Activated naive CD4-positive, alpha-beta T cell treated with anti-CD3 and anti-CD28 coated beads, Interleukin-2, amount 50 U/mL, for 72 hours (primary cell): ENCODE results near the gene OSBPL10. TPM values are rescaled to one million over a fixed set of nuclear protein-coding genes. Genes with fewer than 3 reads are reported as not detected.
"Not testable (repeated sequence)": the region's sequence is repeated elsewhere in the genome, so short reads cannot be mapped to it uniquely, and the experiment has no call there.

Experiments
- ATAC-seq, 2 donors: fragments of 150-1000 bp; cut with Tn5 transposase; 2 replicates each; pipeline ENCODE4 v1.10.0; 2021; ENCODE audit warnings: mild to moderate bottlenecking in 2 of 2, moderate library complexity in 2 of 2
- DNase-seq, 2 donors: peaks; one replicate each; pipeline ENCODE4 v3.0.0; 2021 to 2022; ENCODE audit warnings: low spot score in 2 of 2
- H3K27ac Mint-ChIP-seq, 2 donors: one replicate each; pipeline ENCODE4 v1.8.0; 2022; ENCODE audit warnings: mild to moderate bottlenecking in 2 of 2, mixed read lengths in 2 of 2
- H3K36me3 Mint-ChIP-seq, 2 donors: one replicate each; pipeline ENCODE4 v1.8.0; 2022; ENCODE audit warnings: mixed read lengths in 2 of 2
- H3K9me3 Mint-ChIP-seq, 2 donors: one replicate each; pipeline ENCODE4 v1.8.0; 2022; ENCODE audit warnings: mixed read lengths in 2 of 2
- total RNA-seq, 2 donors: library from RNA; stranded (reverse); gene quantifications; one replicate each; pipeline ENCODE4 v1.2.3, GENCODE V29; 2022

The OSBPL10 gene
- total RNA-seq, 2 donors from 2014 or later: 1.1 to 32.6 TPM

GRCh38 chr3:32000877-32001276, 19.8 kb upstream of the OSBPL10 start:
- peaks cover 0 to 6% of the 10 kb centered on the region in 2 donors for H3K9me3 Mint-ChIP-seq
- no peak for ATAC-seq

GRCh38 chr3:31999907-32000439, 18.9 kb upstream of the OSBPL10 start:
- ATAC-seq: peak in 1 of 2 donors; percentile 46
- H3K27ac Mint-ChIP-seq: no peak overlapping the region

More at GRCh38 chr3:32000877-32001276, 19.8 kb upstream of the OSBPL10 start:
- no peak overlapping the region for H3K27ac Mint-ChIP-seq
- no peak for DNase-seq
- peaks cover 0 to 6% of the 10 kb centered on the region in 2 donors for H3K36me3 Mint-ChIP-seq

GRCh38 chr3:31997500-31997899, 16.4 kb upstream of the OSBPL10 start:
- H3K9me3 Mint-ChIP-seq: peaks cover under 1 to 16% of the 10 kb centered on the region in 2 donors
- no peak overlapping the region for H3K27ac Mint-ChIP-seq
- no peak for ATAC-seq
- DNase-seq: no peak
- peaks cover 0 to 20% of the 10 kb centered on the region in 2 donors for H3K36me3 Mint-ChIP-seq

More at GRCh38 chr3:31999907-32000439, 18.9 kb upstream of the OSBPL10 start:
- Mint-ChIP-seq H3K9me3 (peaks cover 0 to 6% of the 10 kb centered on the region in 2 donors), H3K36me3 (peaks cover 0 to 7% of the 10 kb centered on the region in 2 donors)
- DNase-seq: no peak

- DNase-seq: no peak
- ATAC-seq: peak in 1 of 2 donors; percentile 91
- H3K27ac Mint-ChIP-seq: no peak overlapping the region
- peaks cover 3 to 19% of the 10 kb centered on the region in 2 donors for H3K9me3 Mint-ChIP-seq
- peaks cover 0 to 20% of the 10 kb centered on the region in 2 donors for H3K36me3 Mint-ChIP-seq
Measured at GRCh38 chr3:31996195-31996594, 15.1 kb upstream of the OSBPL10 start.

- H3K27ac Mint-ChIP-seq, DNase-seq, ATAC-seq: not testable (repeated sequence)
- peaks cover 0 to 20% of the 10 kb centered on the region in 2 donors for H3K36me3 Mint-ChIP-seq
- peaks cover 3 to 19% of the 10 kb centered on the region in 2 donors for H3K9me3 Mint-ChIP-seq
Measured at GRCh38 chr3:31995026-31995425, 14.0 kb upstream of the OSBPL10 start.

- ATAC-seq (no peak), DNase-seq (no peak)
- peaks cover 3 to 17% of the 10 kb centered on the region in 2 donors for H3K9me3 Mint-ChIP-seq
- peaks cover 0 to 18% of the 10 kb centered on the region in 2 donors for H3K36me3 Mint-ChIP-seq
- H3K27ac Mint-ChIP-seq: no peak overlapping the region
Measured at GRCh38 chr3:31993843-31994242, 12.8 kb upstream of the OSBPL10 start.

- H3K27ac Mint-ChIP-seq, ATAC-seq, DNase-seq: not testable (repeated sequence)
- Mint-ChIP-seq H3K9me3 (peaks cover 3 to 13% of the 10 kb centered on the region in 2 donors), H3K36me3 (peaks cover 2 to 14% of the 10 kb centered on the region in 2 donors)
Measured at GRCh38 chr3:31992995-31993394, 11.9 kb upstream of the OSBPL10 start.

GRCh38 chr3:31988271-31988670, 7.2 kb upstream of the OSBPL10 start:
- DNase-seq: no peak
- Mint-ChIP-seq H3K9me3 (peaks cover 3 to 5% of the 10 kb centered on the region in 2 donors), H3K36me3 (peaks cover under 1 to 4% of the 10 kb centered on the region in 2 donors), H3K27ac (no peak overlapping the region)
- ATAC-seq: no peak

- Mint-ChIP-seq H3K27ac (no peak overlapping the region), H3K9me3 (no peaks in the 10 kb centered on the region), H3K36me3 (peaks cover 0 to 4% of the 10 kb centered on the region in 2 donors)
- DNase-seq (no peak), ATAC-seq (no peak)
Measured at GRCh38 chr3:31985831-31986230, 4.8 kb upstream of the OSBPL10 start.

- Mint-ChIP-seq H3K27ac (no peak overlapping the region), H3K36me3 (peaks cover 4% of the 10 kb centered on the region in 2 donors), H3K9me3 (no peaks in the 10 kb centered on the region)
- ATAC-seq: no peak
- DNase-seq: no peak
Measured at GRCh38 chr3:31984321-31984720, 3.3 kb upstream of the OSBPL10 start.

GRCh38 chr3:31980530-31981205, 394 bp downstream of the OSBPL10 start:
- peak overlapping the region in 1 of 2 donors; percentile 89 for H3K27ac Mint-ChIP-seq
- ATAC-seq (peak; percentile 52 to 66), DNase-seq (peak in 1 of 2 donors; percentile 59)
- peaks cover 8 to 41% of the 10 kb centered on the region in 2 donors for H3K36me3 Mint-ChIP-seq
- peaks cover 0 to 14% of the 10 kb centered on the region in 2 donors for H3K9me3 Mint-ChIP-seq

- DNase-seq (peak in 1 of 2 donors; percentile 12), ATAC-seq (peak; percentile 76 to 85)
- peaks cover 8 to 55% of the 10 kb centered on the region in 2 donors for H3K36me3 Mint-ChIP-seq
- H3K9me3 Mint-ChIP-seq: peaks cover 0 to 24% of the 10 kb centered on the region in 2 donors
- H3K27ac Mint-ChIP-seq: peak overlapping the region; percentile 5 to 94
Measured at GRCh38 chr3:31979001-31979697, 1.9 kb downstream of the OSBPL10 start.

- Mint-ChIP-seq H3K36me3 (peaks cover 8 to 60% of the 10 kb centered on the region in 2 donors), H3K9me3 (peaks cover 0 to 24% of the 10 kb centered on the region in 2 donors), H3K27ac (peak overlapping the region in 1 of 2 donors; percentile 94)
- no peak for DNase-seq
- no peak for ATAC-seq
Measured at GRCh38 chr3:31978553-31978952, 2.5 kb downstream of the OSBPL10 start.

- Mint-ChIP-seq H3K9me3 (peaks cover 0 to 24% of the 10 kb centered on the region in 2 donors), H3K36me3 (peaks cover 8 to 61% of the 10 kb centered on the region in 2 donors), H3K27ac (no peak overlapping the region)
- ATAC-seq (no peak), DNase-seq (no peak)
Measured at GRCh38 chr3:31977736-31978135, 3.3 kb downstream of the OSBPL10 start.

GRCh38 chr3:31976302-31976701, 4.8 kb downstream of the OSBPL10 start:
- Mint-ChIP-seq H3K27ac (no peak overlapping the region), H3K9me3 (peaks cover 0 to 24% of the 10 kb centered on the region in 2 donors), H3K36me3 (peaks cover 8 to 67% of the 10 kb centered on the region in 2 donors)
- DNase-seq (no peak), ATAC-seq (no peak)

- ATAC-seq (no peak), DNase-seq (no peak)
- no peak overlapping the region for H3K27ac Mint-ChIP-seq
- H3K9me3 Mint-ChIP-seq: peaks cover 0 to 24% of the 10 kb centered on the region in 2 donors
- peaks cover 8 to 67% of the 10 kb centered on the region in 2 donors for H3K36me3 Mint-ChIP-seq
Measured at GRCh38 chr3:31974964-31975363, 6.1 kb downstream of the OSBPL10 start.

- ATAC-seq (no peak), DNase-seq (no peak)
- H3K36me3 Mint-ChIP-seq: peaks cover 8 to 64% of the 10 kb centered on the region in 2 donors
- H3K27ac Mint-ChIP-seq: no peak overlapping the region
- H3K9me3 Mint-ChIP-seq: peaks cover 0 to 24% of the 10 kb centered on the region in 2 donors
Measured at GRCh38 chr3:31974471-31974870, 6.6 kb downstream of the OSBPL10 start.
